Inflammatory macrophage treated with lipopolysaccharide for 4 hours (primary cell): ENCODE results near the gene ACP4.
"Not testable (repeated sequence)": the region's sequence is repeated elsewhere in the genome, so short reads cannot be mapped to it uniquely, and the experiment has no call there.

Experiments used
- DNase-seq: peaks from one replicate; pipeline ENCODE4 v3.0.0-alpha.2; 2020

The ACP4 gene

GRCh38 chr19:50777261-50777660 lies 13.0 kb upstream of the ACP4 start:
- DNase-seq = no peak

- peak; percentile 32 for DNase-seq
These were observed 12.3 kb upstream of the ACP4 start for GRCh38 chr19:50777830-50778303.

- DNase-seq = no peak
These were observed 11.2 kb upstream of the ACP4 start for GRCh38 chr19:50778906-50779430.

GRCh38 chr19:50779504-50780457 lies 10.4 kb upstream of the ACP4 start:
- DNase-seq = no peak

GRCh38 chr19:50780753-50781435 lies 9.3 kb upstream of the ACP4 start:
- DNase-seq = no peak

- DNase-seq = not testable (repeated sequence)
These were observed 6.4 kb upstream of the ACP4 start for GRCh38 chr19:50783848-50784152.

GRCh38 chr19:50784710-50785109 lies 5.5 kb upstream of the ACP4 start:
- DNase-seq = no peak

- no peak for DNase-seq
These were observed 4.9 kb upstream of the ACP4 start for GRCh38 chr19:50785329-50785728.

GRCh38 chr19:50790922-50791467 lies 780 bp downstream of the ACP4 start:
- no peak for DNase-seq

- DNase-seq = no peak
These were observed 1.5 kb downstream of the ACP4 start for GRCh38 chr19:50791594-50792271.

GRCh38 chr19:50792272-50793250 lies 2.3 kb downstream of the ACP4 start:
- DNase-seq = no peak

GRCh38 chr19:50793558-50794065 lies 3.4 kb downstream of the ACP4 start:
- DNase-seq = no peak

GRCh38 chr19:50794074-50794875 lies 4.1 kb downstream of the ACP4 start:
- DNase-seq = no peak

GRCh38 chr19:50794876-50795663 lies 4.9 kb downstream of the ACP4 start:
- no peak for DNase-seq

- no peak for DNase-seq
These were observed 5.5 kb downstream of the ACP4 start for GRCh38 chr19:50795664-50796073.

- no peak for DNase-seq
These were observed 6.0 kb downstream of the ACP4 start for GRCh38 chr19:50796128-50796633.

- no peak for DNase-seq
These were observed 6.6 kb downstream of the ACP4 start for GRCh38 chr19:50796634-50797428.

- no peak for DNase-seq
These were observed 7.2 kb downstream of the ACP4 start for GRCh38 chr19:50797429-50797780.
